ENCODE measurements around the gene CTTN. TPM values are rescaled to one million over a fixed set of nuclear protein-coding genes. Genes with fewer than 3 reads are reported as not detected.

The CTTN gene
- 10 to 100 TPM in 1 of 2 donors, 1 to 10 TPM in 1; 3.1 to 52.3 TPM for total RNA-seq
- 0.53 to 2.1 reads per million in 2 donors for total RNA-seq

DNA sequence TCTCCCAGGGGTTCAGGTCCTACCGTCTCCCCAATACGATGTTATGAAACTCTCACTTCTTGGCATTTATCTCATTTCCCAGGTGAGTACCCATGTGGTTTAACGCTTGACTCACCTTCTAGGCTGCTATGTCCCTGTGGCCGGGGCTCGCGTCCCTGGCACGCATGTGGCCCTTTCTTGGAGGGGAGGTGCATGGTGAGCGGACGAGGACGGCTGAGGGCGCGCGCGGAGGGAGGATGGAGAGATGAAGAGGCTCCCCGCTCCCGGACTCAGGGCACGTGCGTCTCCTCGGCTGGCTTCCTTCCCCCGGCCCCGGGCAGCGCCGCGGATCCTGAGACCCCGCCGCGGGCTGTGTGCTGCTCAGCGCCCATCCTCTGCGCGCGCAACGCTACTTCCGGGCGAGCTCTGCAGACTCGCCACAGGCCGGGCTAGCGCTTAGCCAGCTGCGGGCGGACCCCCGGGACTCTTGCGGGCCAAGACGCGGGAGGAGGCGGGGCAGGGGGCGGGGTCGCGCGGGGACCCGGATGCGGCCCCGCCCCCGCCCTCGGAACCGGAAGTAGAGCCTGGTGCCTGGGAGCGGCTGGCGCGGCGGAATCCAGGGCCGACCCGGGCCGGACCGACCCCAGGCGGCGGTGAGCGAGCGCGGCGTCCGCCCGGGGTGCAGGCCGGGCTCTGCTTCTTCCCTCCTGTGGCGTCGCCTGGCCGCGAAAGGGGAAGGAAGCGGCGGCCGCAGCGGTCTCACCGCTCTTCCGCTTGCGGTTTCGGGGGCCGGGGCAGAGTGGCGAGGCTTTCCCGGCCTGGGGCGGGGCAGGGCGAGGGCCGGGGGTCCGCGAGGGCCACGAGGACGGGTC, at the start of gene CTTN:
Gene CTTN, plus strand, starts transcription at position 547 of the 851 bp plus-strand sequence. CDS start 8,769 bp downstream, outside the sequence.
- peaks cover 3% of the 10 kb centered on the region for H3K36me3 Mint-ChIP-seq (ENCODE audit: low read depth)
- no peaks in the 10 kb centered on the region for H3K9me3 ChIP-seq (ENCODE audit: control insufficient read depth, low read length, poor library complexity, severe bottlenecking)
- peaks cover 49% of the 10 kb centered on the region for H3K27me3 Mint-ChIP-seq
- peak within 1 kb of the TSS; percentile 91 for H3K4me3 Mint-ChIP-seq
- H3K4me1 Mint-ChIP-seq: peaks cover 10% of the 10 kb centered on the region
- ATAC-seq: peak; percentile 70
- peak; percentile 14 to 50 (median 45) for DNase-seq
- no peak within 1 kb of the TSS for H3K27ac Mint-ChIP-seq

GRCh38 chr11:70348608-70349007, 49.7 kb upstream of the CTTN start:
- Mint-ChIP-seq H3K36me3 (ENCODE audit: low read depth) (peaks cover 10% of the 10 kb centered on the region), H3K4me1 (no peaks in the 10 kb centered on the region), H3K27ac (no peak overlapping the region), H3K4me3 (no peak overlapping the region), H3K27me3 (no peaks in the 10 kb centered on the region)
- no peak for DNase-seq
- ATAC-seq: no peak
- H3K9me3 ChIP-seq (ENCODE audit: control insufficient read depth, low read length, poor library complexity, severe bottlenecking): no peaks in the 10 kb centered on the region

- no peaks in the 10 kb centered on the region for H3K27me3 Mint-ChIP-seq
- no peak for ATAC-seq
- H3K9me3 ChIP-seq (ENCODE audit: control insufficient read depth, low read length, poor library complexity, severe bottlenecking): no peaks in the 10 kb centered on the region
- DNase-seq: no peak
- H3K27ac Mint-ChIP-seq: no peak overlapping the region
- H3K4me3 Mint-ChIP-seq: no peak overlapping the region
- peaks cover 3% of the 10 kb centered on the region for H3K36me3 Mint-ChIP-seq (ENCODE audit: low read depth)
- H3K4me1 Mint-ChIP-seq: no peaks in the 10 kb centered on the region
Observed at GRCh38 chr11:70351646-70352045, 46.7 kb upstream of the CTTN start.

GRCh38 chr11:70352100-70352499, 46.2 kb upstream of the CTTN start:
- H3K9me3 ChIP-seq (ENCODE audit: control insufficient read depth, low read length, poor library complexity, severe bottlenecking): no peaks in the 10 kb centered on the region
- DNase-seq: no peak
- no peaks in the 10 kb centered on the region for H3K27me3 Mint-ChIP-seq
- H3K36me3 Mint-ChIP-seq (ENCODE audit: low read depth): peaks cover 7% of the 10 kb centered on the region
- no peaks in the 10 kb centered on the region for H3K4me1 Mint-ChIP-seq
- H3K4me3 Mint-ChIP-seq: no peak overlapping the region
- no peak overlapping the region for H3K27ac Mint-ChIP-seq
- no peak for ATAC-seq

DNA sequence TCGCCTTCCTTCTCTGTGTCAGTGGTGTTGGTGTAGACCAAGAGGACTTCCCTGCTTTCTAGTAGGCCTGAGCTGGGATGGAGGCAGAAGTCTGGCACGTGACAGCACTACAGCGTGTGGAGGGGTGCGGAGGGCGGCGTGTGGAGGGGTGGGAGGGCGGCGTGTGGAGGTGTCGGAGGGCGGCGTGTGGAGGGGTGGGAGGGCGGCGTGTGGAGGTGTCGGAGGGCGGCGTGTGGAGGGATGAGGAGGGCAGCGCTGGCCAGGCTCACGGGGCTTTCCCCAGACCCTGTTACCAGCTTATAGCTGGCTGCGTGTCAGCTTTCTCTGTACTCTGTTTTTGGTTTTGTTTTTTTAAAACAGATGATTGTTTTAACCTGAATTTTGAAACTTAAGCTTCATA, 45.7 kb upstream of the CTTN start:
- H3K4me3 Mint-ChIP-seq: no peak overlapping the region
- H3K4me1 Mint-ChIP-seq: no peaks in the 10 kb centered on the region
- ATAC-seq: no peak

GRCh38 chr11:70353329-70353728, 45.0 kb upstream of the CTTN start:
- no peak overlapping the region for H3K4me3 Mint-ChIP-seq
- H3K4me1 Mint-ChIP-seq: no peaks in the 10 kb centered on the region
- H3K36me3 Mint-ChIP-seq (ENCODE audit: low read depth): peaks cover 5% of the 10 kb centered on the region
- no peaks in the 10 kb centered on the region for H3K9me3 ChIP-seq (ENCODE audit: control insufficient read depth, low read length, poor library complexity, severe bottlenecking)
- no peaks in the 10 kb centered on the region for H3K27me3 Mint-ChIP-seq
- H3K27ac Mint-ChIP-seq: no peak overlapping the region
- ATAC-seq (no peak), DNase-seq (no peak)

More for the DNA sequence above, 45.7 kb upstream of the CTTN start:
- Mint-ChIP-seq H3K27ac (no peak overlapping the region), H3K36me3 (ENCODE audit: low read depth) (peaks cover 7% of the 10 kb centered on the region), H3K27me3 (no peaks in the 10 kb centered on the region)
- no peaks in the 10 kb centered on the region for H3K9me3 ChIP-seq (ENCODE audit: control insufficient read depth, low read length, poor library complexity, severe bottlenecking)
- DNase-seq: no peak

DNA sequence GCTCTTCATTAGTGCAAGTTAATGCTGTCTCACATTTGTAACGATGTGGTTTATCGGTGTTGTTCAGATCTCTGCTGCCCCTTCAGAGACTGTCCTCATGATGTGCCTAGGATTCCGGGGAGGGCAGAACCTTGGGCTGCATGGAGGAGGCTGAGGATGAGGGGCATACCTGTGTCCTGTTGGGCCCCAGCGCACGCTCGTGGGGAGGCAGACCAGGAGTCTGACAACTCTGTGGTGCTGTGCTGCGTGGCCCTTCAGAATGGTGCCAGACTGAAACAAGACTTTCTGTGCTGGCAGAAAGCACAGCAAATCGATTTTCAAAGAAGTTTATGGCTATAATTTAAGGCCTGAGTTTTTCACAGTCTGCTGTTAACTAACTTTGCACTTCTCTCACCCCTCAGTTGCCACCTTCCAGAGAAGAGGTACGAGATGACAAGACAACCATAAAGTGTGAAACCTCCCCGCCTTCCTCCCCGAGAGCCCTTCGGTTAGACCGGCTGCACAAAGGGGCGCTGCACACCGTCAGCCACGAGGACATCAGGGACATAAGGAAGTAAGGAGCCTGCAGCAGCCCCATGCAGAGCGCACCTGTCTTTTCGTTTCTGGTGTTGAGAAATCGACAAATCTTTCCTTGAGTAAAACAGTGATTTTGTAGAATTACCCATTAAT, 44.3 kb upstream of the CTTN start:
- Mint-ChIP-seq H3K4me1 (no peaks in the 10 kb centered on the region), H3K27me3 (no peaks in the 10 kb centered on the region), H3K4me3 (no peak overlapping the region), H3K36me3 (ENCODE audit: low read depth) (peaks cover 5% of the 10 kb centered on the region), H3K27ac (no peak overlapping the region)
- DNase-seq (no peak), ATAC-seq (no peak)
- no peaks in the 10 kb centered on the region for H3K9me3 ChIP-seq (ENCODE audit: control insufficient read depth, low read length, poor library complexity, severe bottlenecking)

GRCh38 chr11:70354629-70355028, 43.7 kb upstream of the CTTN start:
- Mint-ChIP-seq H3K27ac (no peak overlapping the region), H3K4me3 (no peak overlapping the region), H3K36me3 (ENCODE audit: low read depth) (peaks cover 5% of the 10 kb centered on the region), H3K27me3 (no peaks in the 10 kb centered on the region), H3K4me1 (no peaks in the 10 kb centered on the region)
- DNase-seq (no peak), ATAC-seq (no peak)
- no peaks in the 10 kb centered on the region for H3K9me3 ChIP-seq (ENCODE audit: control insufficient read depth, low read length, poor library complexity, severe bottlenecking)

DNA sequence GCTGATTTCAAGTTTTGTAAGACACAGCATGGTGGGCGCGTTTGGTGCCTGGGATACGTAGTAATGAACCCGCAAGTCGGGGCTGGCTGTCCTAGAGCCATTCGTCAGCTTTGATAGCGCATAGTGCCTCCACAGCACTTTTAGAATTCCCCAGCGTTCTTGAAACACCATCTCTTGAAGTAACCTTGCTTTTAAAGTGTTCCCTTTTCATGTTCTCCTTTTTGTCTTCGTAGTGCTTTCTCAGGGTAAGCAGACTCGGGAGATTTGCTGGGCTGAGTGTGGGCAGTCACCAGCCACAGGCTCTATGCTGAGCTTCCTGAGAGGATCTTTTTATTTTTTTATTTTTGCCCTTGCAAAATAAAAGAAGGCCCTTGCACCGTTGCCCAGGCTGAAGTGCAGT, 39.6 kb upstream of the CTTN start:
- H3K9me3 ChIP-seq (ENCODE audit: control insufficient read depth, low read length, poor library complexity, severe bottlenecking): no peaks in the 10 kb centered on the region
- Mint-ChIP-seq H3K4me3 (no peak overlapping the region), H3K27me3 (no peaks in the 10 kb centered on the region), H3K4me1 (peaks cover 3% of the 10 kb centered on the region), H3K36me3 (ENCODE audit: low read depth) (peaks cover 7% of the 10 kb centered on the region), H3K27ac (no peak overlapping the region)
- DNase-seq (no peak), ATAC-seq (no peak)

GRCh38 chr11:70359451-70360205, 38.7 kb upstream of the CTTN start:
- Mint-ChIP-seq H3K36me3 (ENCODE audit: low read depth) (peaks cover 7% of the 10 kb centered on the region), H3K4me1 (peaks cover 5% of the 10 kb centered on the region), H3K4me3 (no peak overlapping the region), H3K27ac (no peak overlapping the region), H3K27me3 (no peaks in the 10 kb centered on the region)
- no peaks in the 10 kb centered on the region for H3K9me3 ChIP-seq (ENCODE audit: control insufficient read depth, low read length, poor library complexity, severe bottlenecking)
- ATAC-seq: no peak
- DNase-seq: no peak

DNA sequence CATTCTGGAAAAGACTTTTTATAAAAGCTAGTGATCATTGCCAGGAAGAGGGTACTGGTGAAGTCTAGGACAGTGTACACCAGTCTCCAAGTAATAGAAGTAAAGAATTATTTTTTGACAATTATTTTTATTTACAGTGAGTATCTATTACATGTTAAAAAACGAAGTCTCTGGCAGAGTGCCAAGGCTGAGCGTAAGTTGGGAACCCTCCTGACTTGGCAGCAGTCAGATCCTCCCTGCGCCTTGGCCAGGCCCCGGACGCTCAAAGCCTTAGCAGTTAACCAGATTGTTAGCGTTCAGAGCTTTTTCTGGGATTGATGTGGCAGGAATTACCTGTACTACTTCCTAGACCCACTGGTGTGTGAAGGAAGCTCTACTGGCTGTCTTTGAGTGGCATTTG, 38.1 kb upstream of the CTTN start:
- no peaks in the 10 kb centered on the region for H3K9me3 ChIP-seq (ENCODE audit: control insufficient read depth, low read length, poor library complexity, severe bottlenecking)
- ATAC-seq: no peak
- DNase-seq: no peak
- H3K27ac Mint-ChIP-seq: no peak overlapping the region
- peaks cover 7% of the 10 kb centered on the region for H3K36me3 Mint-ChIP-seq (ENCODE audit: low read depth)
- H3K4me3 Mint-ChIP-seq: no peak overlapping the region
- no peaks in the 10 kb centered on the region for H3K27me3 Mint-ChIP-seq
- H3K4me1 Mint-ChIP-seq: peaks cover 11% of the 10 kb centered on the region

DNA sequence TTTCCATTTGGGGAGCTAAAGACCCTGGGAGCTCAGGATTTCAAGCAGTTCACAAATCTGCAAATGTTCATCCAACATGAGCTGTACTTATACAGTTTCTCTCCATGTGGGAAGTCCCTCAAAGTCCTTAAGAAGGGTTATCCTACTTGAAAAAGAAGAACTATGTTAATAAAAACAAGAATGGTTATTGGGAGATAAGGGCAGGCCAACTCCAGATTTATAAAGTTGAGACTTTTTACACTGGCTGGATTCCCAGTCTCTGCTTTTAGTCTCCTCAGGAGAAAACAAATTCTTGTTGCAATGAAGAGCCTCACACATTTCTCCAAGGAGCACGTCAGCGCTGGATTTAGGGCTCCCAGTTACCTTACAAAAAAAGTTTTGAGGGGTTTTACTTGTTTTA, 34.2 kb upstream of the CTTN start:
- H3K9me3 ChIP-seq (ENCODE audit: control insufficient read depth, low read length, poor library complexity, severe bottlenecking): no peaks in the 10 kb centered on the region
- H3K4me1 Mint-ChIP-seq: peaks cover 18% of the 10 kb centered on the region
- H3K27me3 Mint-ChIP-seq: no peaks in the 10 kb centered on the region
- peak overlapping the region; percentile 68 for H3K27ac Mint-ChIP-seq
- ATAC-seq: no peak
- no peak for DNase-seq
- peaks cover 4% of the 10 kb centered on the region for H3K36me3 Mint-ChIP-seq (ENCODE audit: low read depth)
- H3K4me3 Mint-ChIP-seq: no peak overlapping the region
